RPMI8226 (cell line): ENCODE data around the gene TRMT1.
A peak's percentile ranks its signal among the peaks of the same experiment; 100 is the strongest.

Experiments used
- DNase-seq: peaks from one replicate; pipeline ENCODE4 v3.0.0-alpha.2; 2015

The TRMT1 gene

GRCh38 chr19:13122980-13123957 lies 6.7 kb upstream of the TRMT1 start:
- DNase-seq: no peak

GRCh38 chr19:13122275-13122878 lies 5.8 kb upstream of the TRMT1 start:
- no peak for DNase-seq

GRCh38 chr19:13121551-13122274 lies 5.2 kb upstream of the TRMT1 start:
- no peak for DNase-seq

GRCh38 chr19:13120817-13121216 lies 4.3 kb upstream of the TRMT1 start:
- no peak for DNase-seq

- no peak for DNase-seq
Observed at GRCh38 chr19:13120031-13120430, 3.5 kb upstream of the TRMT1 start.

GRCh38 chr19:13119627-13120026 lies 3.1 kb upstream of the TRMT1 start:
- no peak for DNase-seq

GRCh38 chr19:13118424-13119193 lies 2.1 kb upstream of the TRMT1 start:
- peak; percentile 56 for DNase-seq

- peak; percentile 94 for DNase-seq
Observed at GRCh38 chr19:13117772-13118423, 1.4 kb upstream of the TRMT1 start, which contains the start of gene NACC1. Gene NACC1 (plus strand): TSS chr19:13118264. CDS start chr19:13135208, 16,944 bp downstream.

GRCh38 chr19:13117176-13117771 lies 734 bp upstream of the TRMT1 start:
- DNase-seq: no peak

GRCh38 chr19:13115936-13116281 lies 631 bp downstream of the TRMT1 start:
- no peak for DNase-seq

GRCh38 chr19:13112555-13112954 lies 4.0 kb downstream of the TRMT1 start:
- no peak for DNase-seq

GRCh38 chr19:13110099-13110610 lies 6.4 kb downstream of the TRMT1 start:
- DNase-seq: no peak

GRCh38 chr19:13109361-13110098 lies 7.0 kb downstream of the TRMT1 start:
- DNase-seq: no peak

GRCh38 chr19:13104848-13105711 lies 11.5 kb downstream of the TRMT1 start:
- DNase-seq: peak; percentile 51

- peak; percentile 79 for DNase-seq
Observed at GRCh38 chr19:13104360-13104847, 12.1 kb downstream of the TRMT1 start.

GRCh38 chr19:13103581-13104359 lies 12.8 kb downstream of the TRMT1 start:
- DNase-seq: no peak

- peak; percentile 88 for DNase-seq
Observed at GRCh38 chr19:13102666-13103580, 13.6 kb downstream of the TRMT1 start, which contains the start of gene LYL1. Gene LYL1 (minus strand): TSS chr19:13102858. CDS start chr19:13101171, 1,687 bp downstream.

GRCh38 chr19:13102416-13102665 lies 14.2 kb downstream of the TRMT1 start:
- DNase-seq: no peak
